Ishikawa (cell line): Measurements from ENCODE around the gene AGAP2.

ENCODE experiments used
- CEBPB ChIP-seq: IDR thresholded peaks from 2 replicates; pipeline ENCODE4 v1.6.1; 2012
- CREB1 ChIP-seq: IDR thresholded peaks from 2 replicates; pipeline ENCODE4 v1.6.1; 2012; ENCODE audit warnings: low read depth
- EGR1 ChIP-seq: IDR thresholded peaks from 2 replicates; pipeline ENCODE4 v1.6.1; 2012
- EP300 ChIP-seq: IDR thresholded peaks from 2 replicates; pipeline ENCODE4 v1.6.1; 2012; ENCODE audit warnings: borderline replicate concordance
- FOXM1 ChIP-seq: IDR thresholded peaks from 2 replicates; pipeline ENCODE4 v1.6.1; 2012; ENCODE audit warnings: low read depth, borderline replicate concordance
- NFIC ChIP-seq: IDR thresholded peaks from 2 replicates; pipeline ENCODE4 v1.6.1; 2012
- RAD21 ChIP-seq: IDR thresholded peaks from 2 replicates; pipeline ENCODE4 v1.6.1; 2012; ENCODE audit warnings: low read depth
- TAF1 ChIP-seq: IDR thresholded peaks from 2 replicates; pipeline ENCODE4 v1.6.1; 2012; ENCODE audit warnings: low read depth, mild to moderate bottlenecking
- TCF12 ChIP-seq: IDR thresholded peaks from 2 replicates; pipeline ENCODE4 v1.6.1; 2012; ENCODE audit warnings: low read depth
- TEAD4 ChIP-seq: IDR thresholded peaks from 2 replicates; pipeline ENCODE4 v1.6.1; 2012
- YY1 ChIP-seq: IDR thresholded peaks from 2 replicates; pipeline ENCODE4 v1.6.1; 2012; ENCODE audit warnings: low read depth
- ZBTB7A ChIP-seq: IDR thresholded peaks from 2 replicates; pipeline ENCODE4 v1.6.1; 2012; ENCODE audit warnings: low read depth
- TF ChIP-seq, protein P1 (sequence below): IDR thresholded peaks from 2 replicates; pipeline ENCODE4 v1.6.1; 2012
- TF ChIP-seq, protein P2 (sequence below): IDR thresholded peaks from 2 replicates; pipeline ENCODE4 v1.6.1; 2012; ENCODE audit warnings: low read depth, mild to moderate bottlenecking
- TF ChIP-seq, protein P3 (sequence below): IDR thresholded peaks from 2 replicates; pipeline ENCODE4 v1.6.1; 2012

The AGAP2 gene

DNA sequence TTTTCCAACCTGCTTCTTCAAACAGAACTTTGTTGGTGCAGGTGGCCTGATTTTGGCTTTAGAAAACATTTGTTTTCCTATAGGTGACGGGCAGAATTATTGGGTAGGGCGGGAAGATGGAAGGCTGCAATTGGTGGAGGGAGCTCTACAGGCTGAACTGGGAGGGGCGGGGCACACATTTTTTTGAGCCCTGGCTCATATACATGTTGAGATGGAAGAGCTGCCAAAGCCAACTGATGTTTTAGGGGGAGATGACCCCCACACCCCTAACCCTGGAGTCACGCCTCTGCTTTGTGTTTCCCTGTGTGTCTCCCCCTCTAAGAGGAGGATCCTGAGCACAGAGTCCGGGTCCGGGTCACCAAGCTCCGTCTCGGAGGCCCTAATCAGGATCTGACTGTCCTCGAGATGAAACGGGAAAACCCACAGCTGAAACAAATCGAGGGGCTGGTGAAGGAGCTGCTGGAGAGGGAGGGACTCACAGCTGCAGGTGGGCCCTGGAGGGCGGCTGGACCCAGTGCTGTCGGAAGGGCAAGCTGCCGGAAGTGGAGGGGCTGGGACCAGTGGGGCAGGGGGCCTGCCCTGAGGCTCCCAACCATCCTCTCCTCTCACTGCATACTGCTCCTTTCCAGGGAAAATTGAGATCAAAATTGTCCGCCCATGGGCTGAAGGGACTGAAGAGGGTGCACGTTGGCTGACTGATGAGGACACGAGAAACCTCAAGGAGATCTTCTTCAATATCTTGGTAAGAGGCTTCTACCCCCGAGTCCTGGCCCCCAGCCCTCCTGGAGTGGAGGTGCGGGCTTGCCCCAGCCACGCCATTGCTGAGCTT lies 18.6 kb downstream of the AGAP2 start:
- TF ChIP-seq EGR1 (no peak), ZBTB7A (no peak), TCF12 (no peak), TEAD4 (no peak), CEBPB (no peak), EP300 (no peak), FOXM1 (no peak), YY1 (no peak), TAF1 (no peak), RAD21 (no peak), CREB1 (no peak), NFIC (no peak)
- TF ChIP-seq, protein P1, sequence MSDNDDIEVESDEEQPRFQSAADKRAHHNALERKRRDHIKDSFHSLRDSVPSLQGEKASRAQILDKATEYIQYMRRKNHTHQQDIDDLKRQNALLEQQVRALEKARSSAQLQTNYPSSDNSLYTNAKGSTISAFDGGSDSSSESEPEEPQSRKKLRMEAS = no peak
- TF ChIP-seq, protein P2, sequence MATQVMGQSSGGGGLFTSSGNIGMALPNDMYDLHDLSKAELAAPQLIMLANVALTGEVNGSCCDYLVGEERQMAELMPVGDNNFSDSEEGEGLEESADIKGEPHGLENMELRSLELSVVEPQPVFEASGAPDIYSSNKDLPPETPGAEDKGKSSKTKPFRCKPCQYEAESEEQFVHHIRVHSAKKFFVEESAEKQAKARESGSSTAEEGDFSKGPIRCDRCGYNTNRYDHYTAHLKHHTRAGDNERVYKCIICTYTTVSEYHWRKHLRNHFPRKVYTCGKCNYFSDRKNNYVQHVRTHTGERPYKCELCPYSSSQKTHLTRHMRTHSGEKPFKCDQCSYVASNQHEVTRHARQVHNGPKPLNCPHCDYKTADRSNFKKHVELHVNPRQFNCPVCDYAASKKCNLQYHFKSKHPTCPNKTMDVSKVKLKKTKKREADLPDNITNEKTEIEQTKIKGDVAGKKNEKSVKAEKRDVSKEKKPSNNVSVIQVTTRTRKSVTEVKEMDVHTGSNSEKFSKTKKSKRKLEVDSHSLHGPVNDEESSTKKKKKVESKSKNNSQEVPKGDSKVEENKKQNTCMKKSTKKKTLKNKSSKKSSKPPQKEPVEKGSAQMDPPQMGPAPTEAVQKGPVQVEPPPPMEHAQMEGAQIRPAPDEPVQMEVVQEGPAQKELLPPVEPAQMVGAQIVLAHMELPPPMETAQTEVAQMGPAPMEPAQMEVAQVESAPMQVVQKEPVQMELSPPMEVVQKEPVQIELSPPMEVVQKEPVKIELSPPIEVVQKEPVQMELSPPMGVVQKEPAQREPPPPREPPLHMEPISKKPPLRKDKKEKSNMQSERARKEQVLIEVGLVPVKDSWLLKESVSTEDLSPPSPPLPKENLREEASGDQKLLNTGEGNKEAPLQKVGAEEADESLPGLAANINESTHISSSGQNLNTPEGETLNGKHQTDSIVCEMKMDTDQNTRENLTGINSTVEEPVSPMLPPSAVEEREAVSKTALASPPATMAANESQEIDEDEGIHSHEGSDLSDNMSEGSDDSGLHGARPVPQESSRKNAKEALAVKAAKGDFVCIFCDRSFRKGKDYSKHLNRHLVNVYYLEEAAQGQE = no peak
- TF ChIP-seq, protein P3, sequence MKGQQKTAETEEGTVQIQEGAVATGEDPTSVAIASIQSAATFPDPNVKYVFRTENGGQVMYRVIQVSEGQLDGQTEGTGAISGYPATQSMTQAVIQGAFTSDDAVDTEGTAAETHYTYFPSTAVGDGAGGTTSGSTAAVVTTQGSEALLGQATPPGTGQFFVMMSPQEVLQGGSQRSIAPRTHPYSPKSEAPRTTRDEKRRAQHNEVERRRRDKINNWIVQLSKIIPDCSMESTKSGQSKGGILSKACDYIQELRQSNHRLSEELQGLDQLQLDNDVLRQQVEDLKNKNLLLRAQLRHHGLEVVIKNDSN = no peak

DNA sequence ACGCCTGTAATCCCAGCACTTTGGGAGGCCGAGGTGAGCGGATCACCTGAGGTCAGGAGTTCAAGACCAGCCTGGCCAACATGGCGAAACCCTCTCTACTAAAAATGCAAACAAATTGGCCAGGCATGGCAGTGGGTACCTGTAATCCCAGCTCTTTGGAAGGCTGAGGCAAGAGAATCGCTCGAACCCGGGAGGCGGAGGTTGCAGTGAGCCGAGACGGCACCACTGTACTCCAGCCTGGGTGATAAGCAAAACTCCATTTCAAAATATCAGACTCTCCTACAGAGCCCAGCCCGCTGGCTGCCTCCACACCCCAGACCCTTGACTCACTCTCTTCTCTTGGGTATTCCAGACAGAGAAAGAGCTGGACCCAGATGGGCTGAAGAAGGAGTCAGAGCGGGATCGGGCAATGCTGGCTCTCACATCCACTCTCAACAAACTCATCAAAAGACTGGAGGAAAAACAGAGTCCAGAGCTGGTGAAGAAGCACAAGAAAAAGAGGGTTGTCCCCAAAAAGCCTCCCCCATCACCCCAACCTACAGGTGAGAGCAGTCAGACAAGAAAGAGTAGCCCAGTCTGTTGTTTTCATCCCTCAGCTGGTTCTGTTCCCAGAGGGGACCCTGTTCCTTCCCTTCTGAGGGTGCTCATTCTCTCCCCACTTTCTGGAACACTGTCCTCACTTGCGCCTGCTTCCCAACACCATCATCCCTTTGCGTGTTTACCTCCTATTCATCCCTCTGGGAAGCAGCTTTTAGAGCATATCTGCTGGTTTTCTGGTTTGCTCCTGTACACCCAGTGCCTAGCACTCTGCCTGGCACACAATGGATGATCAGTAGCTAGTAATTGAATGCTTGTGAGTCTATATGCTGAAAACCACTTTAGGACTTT lies 19.7 kb downstream of the AGAP2 start:
- no peak for TF ChIP-seq EGR1
- TF ChIP-seq YY1 = no peak
- no peak for TF ChIP-seq TCF12
- TF ChIP-seq NFIC = no peak
- TF ChIP-seq, protein P1 = no peak
- TF ChIP-seq, protein P2 = no peak

DNA sequence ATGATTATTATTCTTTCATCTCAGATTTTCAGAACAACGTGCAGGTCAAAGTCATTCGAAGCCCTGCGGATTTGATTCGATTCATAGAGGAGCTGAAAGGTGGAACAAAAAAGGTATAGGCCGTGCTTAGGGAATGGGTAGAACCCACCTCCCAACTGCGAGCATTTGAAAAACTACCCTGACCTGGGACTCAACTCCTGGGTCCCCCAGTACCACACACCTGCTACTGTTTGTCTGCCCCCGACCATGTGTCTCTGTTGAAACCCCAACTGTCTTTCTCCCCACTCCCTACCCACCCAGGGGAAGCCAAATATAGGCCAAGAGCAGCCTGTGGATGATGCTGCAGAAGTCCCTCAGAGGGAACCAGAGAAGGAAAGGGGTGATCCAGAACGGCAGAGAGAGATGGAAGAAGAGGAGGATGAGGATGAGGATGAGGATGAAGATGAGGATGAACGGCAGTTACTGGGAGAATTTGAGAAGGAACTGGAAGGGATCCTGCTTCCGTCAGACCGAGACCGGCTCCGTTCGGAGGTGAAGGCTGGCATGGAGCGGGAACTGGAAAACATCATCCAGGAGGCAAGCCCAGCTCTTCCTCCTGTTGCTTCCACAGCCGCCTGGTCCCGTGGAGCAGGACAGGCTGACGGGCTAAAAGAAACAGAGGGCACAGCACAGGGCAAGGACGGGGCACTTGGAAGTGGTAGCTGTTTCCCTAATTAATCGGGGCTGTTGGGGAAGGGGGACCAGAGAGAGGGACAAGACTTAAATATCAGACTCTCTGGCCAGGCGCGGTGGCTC lies 20.5 kb downstream of the AGAP2 start:
- TF ChIP-seq CREB1 (no peak), TCF12 (no peak), EGR1 (no peak), NFIC (no peak), FOXM1 (no peak), RAD21 (no peak), ZBTB7A (no peak), YY1 (no peak), EP300 (no peak), TEAD4 (no peak), TAF1 (no peak)
- TF ChIP-seq, protein P2 = no peak
- TF ChIP-seq, protein P3 = no peak
- TF ChIP-seq, protein P1 = no peak
